HG03442 (cell line): Measurements from ENCODE around the gene OIT3.
"Not testable (repeated sequence)": the region's sequence is repeated elsewhere in the genome, so short reads cannot be mapped to it uniquely, and the experiment has no call there.

Experiments
- ATAC-seq: cut with Tn5 transposase; IDR thresholded peaks from one replicate; pipeline ENCODE4 v1.9.1; 2021; ENCODE audit warnings: mild to moderate bottlenecking, moderate library complexity; ENCODE audit not compliant: unreplicated experiment

The OIT3 gene

DNA sequence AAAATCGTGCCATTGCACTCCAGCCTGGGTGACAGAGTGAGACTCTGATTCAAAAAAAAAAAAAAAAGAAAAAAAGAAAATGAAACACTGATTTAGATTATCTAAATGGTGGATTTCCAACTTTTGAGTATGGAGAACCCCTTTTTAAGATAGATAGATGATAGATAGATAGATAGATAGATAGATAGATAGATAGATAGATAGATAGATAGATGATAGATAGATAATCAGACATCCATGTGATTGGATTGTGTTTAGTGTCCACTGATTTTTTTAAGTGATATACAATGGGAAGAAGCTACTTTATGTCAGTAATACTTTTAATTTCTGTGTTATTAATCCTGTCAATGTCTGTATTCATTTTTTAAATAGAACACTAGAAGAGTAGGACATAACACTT lies 6.0 kb downstream of the OIT3 start:
- no peak for ATAC-seq

DNA sequence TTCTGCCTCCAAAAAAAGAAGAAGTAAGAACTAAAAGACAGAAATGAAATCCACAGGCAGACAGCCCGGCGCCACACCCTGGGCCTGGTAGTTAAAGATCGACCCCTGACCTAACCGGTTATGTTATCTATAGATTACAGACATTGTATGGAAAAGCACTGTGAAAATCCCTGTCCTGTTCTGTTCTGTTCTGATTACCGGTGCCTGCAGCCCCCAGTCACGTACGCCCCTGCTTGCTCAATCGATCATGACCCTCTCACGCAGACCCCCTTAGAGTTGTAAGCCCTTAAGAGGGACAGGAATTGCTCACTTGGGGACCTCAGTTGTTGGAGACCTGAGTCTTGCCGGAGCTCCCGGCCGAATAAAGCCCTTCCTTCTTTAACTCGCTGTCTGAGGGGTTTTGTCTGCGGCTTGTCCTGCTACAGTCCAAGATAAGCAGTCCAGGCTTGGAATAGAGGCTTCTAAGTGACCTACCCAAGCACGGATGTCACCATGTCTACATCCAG lies 10.5 kb downstream of the OIT3 start:
- not testable (repeated sequence) for ATAC-seq

DNA sequence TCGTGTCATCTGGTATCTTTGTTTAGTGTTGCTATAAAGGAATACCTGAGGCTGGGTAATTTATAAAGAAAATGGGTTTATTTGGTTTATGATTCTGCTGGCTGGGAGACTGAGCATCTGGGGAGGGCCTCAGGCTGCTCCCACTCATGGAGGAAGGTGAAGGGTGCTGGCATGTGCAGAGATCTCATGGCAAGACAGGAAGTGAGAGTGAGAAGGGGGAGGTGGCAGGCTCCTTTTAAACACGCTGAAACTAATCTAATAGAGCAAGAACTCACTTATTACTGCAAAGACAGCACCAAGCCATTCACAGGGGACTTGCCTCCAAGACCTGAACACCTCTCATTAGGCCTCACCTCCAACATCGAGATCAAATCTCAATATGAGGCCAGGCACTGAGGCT lies 11.3 kb downstream of the OIT3 start:
- no peak for ATAC-seq

DNA sequence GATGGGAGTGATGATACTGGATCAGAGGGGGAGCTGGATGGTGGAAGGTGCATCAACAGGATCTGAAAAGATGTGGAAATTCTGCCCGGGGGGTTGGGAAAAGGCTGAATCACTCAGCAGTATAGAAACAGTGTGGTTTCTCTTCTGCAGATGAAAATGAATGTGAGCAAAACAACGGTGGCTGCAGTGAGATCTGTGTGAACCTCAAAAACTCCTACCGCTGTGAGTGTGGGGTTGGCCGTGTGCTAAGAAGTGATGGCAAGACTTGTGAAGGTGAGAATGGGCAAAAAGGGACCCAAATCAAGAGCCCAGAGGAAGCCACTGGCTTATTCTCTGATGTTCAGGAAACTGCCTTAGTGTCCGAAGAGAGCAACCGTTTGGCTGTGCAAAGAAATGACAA lies 12.9 kb downstream of the OIT3 start:
- no peak for ATAC-seq

DNA sequence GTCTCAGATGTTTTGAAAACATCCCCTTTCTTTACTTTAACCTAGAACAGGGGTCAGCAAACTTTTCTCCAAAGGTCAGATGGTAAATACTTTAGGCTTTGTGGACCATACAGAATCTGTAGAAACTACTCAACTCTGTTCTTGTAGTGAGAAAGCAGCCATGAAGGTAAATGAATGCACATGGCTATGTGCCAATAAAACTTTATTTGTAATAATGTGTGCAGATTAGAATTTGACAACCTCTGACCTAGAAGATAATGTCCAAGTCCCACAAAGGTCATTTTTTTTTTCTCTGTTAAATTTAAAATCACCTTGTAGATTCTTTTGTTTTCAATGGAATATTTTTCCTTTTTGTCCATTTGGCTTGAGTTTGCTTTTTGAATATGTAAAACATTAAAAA lies 17.2 kb downstream of the OIT3 start:
- no peak for ATAC-seq

DNA sequence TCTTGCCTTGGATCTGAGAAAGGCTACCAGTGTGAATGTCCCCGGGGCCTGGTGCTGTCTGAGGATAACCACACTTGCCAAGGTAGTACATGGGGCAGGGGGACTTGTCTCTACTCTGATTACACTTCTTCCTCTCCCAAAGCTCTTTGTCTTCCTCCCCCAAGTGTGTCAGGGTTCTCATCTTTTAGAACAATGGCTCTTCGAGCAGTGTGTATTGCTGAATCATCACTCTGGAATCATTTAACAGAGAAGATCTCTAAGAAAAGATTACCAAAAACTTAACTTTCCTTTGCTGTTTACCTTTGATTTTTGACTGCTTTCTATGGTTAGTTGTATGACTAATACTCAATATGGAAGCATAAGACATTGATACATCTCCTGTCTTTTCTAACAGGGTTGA lies 18.2 kb downstream of the OIT3 start:
- no peak for ATAC-seq

DNA sequence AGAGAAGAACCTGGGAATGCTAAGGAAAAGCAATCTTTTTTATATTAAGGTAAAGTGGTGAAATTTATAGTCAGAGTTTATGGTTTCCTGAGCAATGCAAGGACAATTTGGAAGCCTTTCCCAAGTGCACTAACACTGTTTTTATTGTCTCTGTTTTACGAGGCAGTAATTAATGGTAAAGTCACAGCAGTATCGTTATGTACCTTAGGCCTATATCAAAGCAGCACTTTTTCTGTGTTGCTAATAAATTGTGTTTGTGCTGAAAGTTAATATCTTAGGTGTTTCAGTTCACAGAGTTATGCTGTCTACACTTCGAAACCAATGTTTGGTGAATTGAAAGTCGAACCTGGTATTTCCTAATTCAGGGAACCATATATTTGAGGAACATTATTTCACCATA lies 19.2 kb downstream of the OIT3 start:
- ATAC-seq = no peak

DNA sequence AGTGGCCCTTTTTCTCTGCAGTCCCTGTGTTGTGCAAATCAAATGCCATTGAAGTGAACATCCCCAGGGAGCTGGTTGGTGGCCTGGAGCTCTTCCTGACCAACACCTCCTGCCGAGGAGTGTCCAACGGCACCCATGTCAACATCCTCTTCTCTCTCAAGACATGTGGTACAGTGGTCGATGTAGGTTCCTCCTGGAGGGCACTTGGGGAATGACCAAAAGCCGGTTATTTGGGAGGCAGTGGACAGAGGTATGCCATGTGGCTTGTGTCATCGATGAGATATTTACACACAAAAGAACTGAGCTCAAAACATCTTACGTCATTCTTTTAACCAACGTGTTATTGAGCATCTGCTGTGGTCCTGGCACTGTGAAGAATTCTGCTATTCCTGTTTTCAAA lies 19.7 kb downstream of the OIT3 start:
- ATAC-seq = no peak

DNA sequence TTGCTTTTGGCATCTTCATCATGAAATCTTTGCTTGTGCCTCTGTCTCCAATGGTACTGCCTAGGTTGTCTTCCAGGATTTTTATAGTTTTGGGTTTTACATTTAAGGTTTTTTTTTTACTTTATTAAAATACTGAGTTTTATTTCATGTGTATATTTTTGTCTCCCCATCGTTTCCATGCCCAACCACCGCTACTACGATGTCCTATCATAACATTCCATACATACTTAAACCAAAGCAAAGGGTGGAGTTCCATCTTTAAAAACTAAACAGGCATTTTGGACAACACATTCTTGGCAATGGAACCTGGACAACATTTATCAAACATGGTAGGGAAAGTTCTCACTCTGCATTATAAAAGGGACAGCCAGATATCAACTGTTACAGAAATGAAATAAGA lies 23.7 kb downstream of the OIT3 start:
- ATAC-seq = not testable (repeated sequence)

DNA sequence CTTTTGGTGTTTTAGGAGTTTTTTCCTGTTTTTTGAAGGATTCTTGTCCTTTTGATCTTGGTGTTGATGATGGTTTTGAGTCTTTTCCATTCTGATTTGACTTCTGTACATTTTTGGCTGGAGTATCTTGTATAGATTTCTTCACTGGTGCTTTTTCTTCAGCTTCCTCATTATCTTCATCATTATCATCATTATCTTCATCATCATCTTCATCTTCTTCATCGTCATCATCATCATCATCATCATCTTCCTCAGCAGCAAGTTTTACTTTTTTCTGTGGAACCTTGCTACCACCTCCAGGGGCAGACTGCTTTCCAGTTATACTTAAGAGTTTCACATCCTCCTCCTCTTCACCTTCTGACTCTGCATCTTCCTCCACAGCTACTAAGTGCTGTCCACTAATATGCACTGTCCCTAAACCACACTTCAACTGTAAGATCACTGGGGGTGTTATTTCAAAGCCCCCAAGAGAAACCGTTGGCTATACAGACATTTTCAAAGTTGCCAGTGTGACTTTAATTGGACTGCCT lies 24.3 kb downstream of the OIT3 start:
- ATAC-seq = not testable (repeated sequence)

DNA sequence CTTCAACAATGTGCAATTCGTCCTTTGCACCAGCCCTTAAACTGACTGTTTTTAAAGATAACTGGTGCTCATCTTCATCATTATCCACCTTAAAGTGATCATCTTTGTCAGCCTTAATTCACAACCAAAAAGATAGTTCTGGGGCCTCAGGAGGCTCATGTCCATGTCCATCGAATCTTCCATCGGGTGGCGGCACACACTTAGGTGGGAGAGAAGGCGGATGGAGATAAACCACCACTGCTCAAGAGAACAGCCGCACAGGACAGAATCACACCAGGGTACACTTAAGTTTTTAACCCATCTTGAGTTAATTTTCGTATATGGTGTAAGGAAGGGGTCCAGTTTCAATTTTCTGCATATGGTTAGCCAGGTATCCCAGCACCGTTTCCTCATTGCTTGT lies 24.8 kb downstream of the OIT3 start:
- no peak for ATAC-seq

DNA sequence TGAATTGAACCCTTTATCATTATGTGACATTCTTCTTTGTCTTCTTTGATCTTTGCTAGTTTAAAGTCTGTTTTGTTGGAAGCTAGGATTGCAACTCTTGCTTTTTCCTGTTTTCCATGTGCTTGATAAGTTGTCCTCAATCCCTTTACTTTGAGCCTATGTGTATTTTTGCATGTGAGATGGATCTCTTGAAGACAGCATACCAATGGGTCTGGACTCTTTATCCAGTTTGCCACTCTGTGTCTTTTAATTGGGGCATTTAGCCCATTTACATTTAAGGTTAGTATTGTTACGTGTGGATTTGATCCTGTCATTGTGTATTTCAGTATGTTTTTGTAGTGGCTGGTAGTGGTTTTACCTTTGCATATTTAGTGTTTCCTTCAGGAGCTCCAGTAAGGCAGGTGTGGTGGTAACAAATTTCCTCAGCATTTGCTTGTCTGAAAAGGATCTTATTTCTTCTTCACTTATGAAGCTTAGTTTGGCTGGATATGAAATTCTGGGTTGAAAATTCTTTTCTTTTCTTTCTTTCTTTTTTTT lies 27.7 kb downstream of the OIT3 start:
- not testable (repeated sequence) for ATAC-seq

DNA sequence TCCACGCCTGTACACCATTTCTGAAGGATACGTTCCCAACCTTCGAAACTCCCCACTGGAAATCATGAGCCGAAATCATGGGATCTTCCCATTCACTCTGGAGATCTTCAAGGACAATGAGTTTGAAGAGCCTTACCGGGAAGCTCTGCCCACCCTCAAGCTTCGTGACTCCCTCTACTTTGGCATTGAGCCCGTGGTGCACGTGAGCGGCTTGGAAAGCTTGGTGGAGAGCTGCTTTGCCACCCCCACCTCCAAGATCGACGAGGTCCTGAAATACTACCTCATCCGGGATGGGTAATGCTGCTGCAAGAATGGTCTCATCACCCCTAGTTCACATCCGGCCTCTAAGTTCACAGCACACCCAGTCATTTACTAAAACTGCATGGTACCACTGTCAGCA lies 30.8 kb downstream of the OIT3 start:
- ATAC-seq = no peak

DNA sequence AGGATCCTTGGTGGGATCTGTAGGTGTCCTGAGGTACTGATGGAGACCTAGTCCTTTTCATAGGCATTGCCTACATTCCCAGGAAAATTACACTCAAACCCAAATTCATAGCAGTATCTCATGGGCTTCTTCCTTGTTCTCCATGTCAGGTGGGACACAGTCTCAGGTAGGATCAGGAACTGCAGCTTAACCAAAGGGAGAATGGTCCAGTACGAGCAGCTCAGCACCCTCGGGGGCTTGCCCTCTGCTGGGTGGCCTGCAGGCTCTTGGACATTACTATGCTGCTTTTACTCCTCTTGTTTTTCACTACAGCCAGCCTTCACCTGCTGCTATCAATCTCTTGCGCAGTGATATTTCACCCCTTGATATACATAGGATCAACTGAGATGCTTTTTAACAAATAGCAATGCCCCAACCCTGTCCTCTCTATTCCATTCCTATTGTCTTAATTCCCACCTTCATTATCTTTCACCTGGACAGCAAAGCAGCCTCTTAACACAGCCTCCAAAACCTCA lies 32.5 kb downstream of the OIT3 start:
- no peak for ATAC-seq

DNA sequence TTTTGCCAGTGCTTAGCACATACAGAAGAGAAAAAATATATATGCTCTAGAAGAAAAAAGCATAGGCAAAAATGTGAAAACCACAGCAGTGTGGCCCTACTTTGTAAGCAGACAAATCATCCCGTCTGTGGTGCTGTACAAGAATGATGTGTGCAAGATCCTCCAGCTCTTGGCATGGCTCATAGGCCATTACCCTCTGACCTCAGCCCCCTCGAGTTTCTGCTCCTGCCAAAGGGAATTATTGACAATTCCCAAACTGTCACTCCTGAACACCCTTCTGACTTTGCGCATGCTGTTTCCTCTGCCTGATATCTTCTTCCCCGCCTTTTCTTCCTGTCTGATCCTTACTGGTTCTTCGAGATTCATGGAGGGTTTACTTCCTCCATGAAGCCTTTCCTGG lies 33.9 kb downstream of the OIT3 start:
- no peak for ATAC-seq

DNA sequence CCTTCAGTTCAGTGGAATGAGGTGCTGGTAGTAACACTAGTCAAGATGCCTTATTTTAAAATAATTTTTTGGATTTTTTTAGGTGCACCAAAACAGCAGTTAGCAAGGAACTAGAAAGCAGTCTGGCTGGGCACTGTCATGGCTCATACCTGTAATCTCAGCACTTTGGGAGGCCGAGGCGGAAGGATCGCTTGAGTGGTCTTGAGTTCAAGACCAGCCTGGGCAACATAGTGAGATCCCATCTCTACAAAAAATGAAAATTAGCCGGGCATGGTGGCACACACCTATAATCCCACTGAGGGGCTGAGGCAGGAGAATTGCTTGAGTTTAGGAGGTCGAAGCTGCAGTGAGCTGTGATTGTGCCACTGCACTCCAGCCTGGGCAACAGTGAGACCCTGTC lies 35.3 kb downstream of the OIT3 start:
- ATAC-seq = no peak

DNA sequence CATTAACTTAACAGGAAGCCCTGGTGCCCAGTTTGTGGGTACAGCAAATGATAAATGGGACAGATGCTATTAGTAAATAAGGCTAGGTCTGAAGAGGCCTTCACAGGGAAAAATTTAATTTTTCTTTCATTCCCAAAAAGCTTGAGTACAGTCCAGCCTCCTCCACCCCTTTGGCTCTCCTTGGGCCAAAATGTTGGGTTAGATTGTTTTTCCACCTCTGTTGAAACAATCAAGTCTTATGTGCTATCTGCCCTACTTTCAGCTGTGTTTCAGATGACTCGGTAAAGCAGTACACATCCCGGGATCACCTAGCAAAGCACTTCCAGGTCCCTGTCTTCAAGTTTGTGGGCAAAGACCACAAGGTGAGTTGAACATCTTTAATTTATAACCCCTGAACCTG lies 36.7 kb downstream of the OIT3 start:
- ATAC-seq = no peak

DNA sequence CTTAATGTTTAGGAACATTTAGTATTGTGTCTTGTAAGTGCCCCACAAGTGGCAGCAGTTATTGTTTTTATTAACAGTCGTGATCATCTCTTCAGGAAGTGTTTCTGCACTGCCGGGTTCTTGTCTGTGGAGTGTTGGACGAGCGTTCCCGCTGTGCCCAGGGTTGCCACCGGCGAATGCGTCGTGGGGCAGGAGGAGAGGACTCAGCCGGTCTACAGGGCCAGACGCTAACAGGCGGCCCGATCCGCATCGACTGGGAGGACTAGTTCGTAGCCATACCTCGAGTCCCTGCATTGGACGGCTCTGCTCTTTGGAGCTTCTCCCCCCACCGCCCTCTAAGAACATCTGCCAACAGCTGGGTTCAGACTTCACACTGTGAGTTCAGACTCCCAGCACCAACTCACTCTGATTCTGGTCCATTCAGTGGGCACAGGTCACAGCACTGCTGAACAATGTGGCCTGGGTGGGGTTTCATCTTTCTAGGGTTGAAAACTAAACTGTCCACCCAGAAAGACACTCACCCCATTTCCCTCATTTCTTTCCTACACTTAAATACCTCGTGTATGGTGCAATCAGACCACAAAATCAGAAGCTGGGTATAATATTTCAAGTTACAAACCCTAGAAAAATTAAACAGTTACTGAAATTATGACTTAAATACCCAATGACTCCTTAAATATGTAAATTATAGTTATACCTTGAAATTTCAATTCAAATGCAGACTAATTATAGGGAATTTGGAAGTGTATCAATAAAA lies 38.9 kb downstream of the OIT3 start:
- no peak for ATAC-seq

DNA sequence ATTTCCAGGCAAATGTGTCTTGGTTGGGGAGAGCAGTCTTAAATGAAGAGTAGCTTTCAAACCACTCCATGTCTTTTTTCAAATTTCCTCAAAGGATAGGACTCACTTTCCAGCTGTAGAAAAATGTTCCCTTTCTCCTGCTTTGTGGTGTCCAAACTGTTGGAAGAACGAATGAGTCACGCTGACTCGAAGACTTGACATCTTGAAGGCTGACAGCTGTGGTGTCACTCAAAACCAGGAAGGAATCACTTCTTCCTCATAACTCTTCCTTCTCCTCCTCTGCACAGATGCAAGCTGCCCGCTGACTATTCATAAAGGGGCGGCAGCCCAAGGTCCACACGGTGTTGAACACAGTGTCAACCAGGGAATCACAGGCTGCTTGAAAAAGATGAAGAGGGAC lies 41.8 kb downstream of the OIT3 start:
- ATAC-seq = no peak

DNA sequence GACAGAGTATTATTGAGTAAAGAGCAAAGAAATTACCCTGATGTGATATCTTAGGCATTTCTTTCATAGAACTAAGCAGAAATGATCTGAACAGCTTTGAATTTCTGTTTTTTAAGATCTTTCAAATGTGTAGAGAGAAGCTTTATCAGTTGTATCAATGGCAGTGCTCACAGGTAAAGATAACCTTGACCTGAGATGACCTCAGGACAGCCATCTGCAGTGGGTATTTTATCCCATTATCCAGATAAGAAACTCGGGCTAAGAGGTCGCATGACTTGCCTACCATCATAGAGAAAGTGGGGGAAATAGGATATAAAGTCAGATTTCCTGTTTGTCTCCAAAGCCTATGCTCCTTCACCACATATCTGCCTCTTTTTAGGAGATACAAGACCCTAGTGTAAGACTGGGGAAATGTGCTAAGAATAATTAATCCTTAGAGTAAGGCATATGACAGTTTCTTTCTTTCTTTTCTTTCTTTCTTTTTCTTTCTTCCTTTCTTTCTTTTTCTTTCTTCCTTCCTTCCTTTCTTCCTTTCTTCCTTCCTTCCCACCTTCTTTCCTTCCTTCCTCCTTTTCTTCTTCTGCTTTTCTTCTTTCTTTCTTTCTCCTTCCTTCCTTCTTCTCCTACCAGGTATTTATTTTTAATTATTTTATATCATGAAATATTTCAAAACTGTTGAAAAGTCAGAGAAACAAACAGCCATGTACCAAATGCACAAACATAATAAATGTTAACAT lies 50.1 kb downstream of the OIT3 start:
- no peak for ATAC-seq

DNA sequence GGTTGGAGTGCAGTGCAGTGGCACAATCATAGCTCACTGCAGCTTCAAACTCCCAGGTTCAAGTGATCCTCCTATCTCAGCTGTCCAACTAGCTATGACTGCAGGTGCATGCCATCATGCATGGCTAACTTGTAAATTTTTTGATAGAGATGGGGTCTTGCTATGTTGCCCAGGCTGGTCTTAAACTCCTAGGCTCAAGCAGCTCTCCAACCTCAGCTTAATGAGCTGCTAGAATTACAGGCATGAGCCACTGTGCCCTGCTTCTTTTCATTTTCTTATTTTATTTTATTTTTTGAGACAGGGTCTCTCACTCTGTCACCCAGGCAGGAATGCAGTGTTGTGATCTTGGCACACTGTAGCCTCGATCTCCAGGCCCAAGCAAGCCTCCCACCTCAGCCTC lies 53.4 kb downstream of the OIT3 start:
- no peak for ATAC-seq

DNA sequence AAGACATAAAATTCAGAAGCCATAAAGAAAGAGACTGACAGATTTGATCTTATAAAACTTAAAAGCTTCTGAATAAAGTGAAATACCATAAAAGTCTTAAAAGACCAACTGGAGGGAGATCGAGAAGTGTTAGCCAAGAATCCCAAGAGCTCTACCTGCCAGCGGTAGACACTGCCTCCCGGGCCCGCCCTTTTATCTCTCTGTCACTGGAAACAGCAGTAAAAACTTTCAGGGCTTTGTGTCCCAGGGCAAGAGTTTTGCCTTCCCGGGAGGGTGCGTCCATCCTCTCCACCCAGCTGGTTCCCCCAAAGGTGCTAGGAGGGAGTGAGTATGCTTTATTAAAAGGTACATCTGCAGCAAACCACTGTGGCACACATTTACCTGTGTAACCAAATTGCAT lies 55.2 kb downstream of the OIT3 start:
- ATAC-seq = no peak
